GM19025 (cell line): ENCODE measurements around the gene METTL5.
"Not testable (repeated sequence)": the region's sequence is repeated elsewhere in the genome, so short reads cannot be mapped to it uniquely, and the experiment has no call there.

Experiments used
- ATAC-seq: cut with Tn5 transposase; IDR thresholded peaks from one replicate; pipeline ENCODE4 v1.9.1; 2021; ENCODE audit warnings: mild to moderate bottlenecking, low read depth, moderate library complexity; ENCODE audit not compliant: unreplicated experiment

METTL5 gene

GRCh38 chr2:169838743-169839489, 14.2 kb upstream of the METTL5 start:
- no peak for ATAC-seq

GRCh38 chr2:169834401-169834800, 9.7 kb upstream of the METTL5 start:
- ATAC-seq, result no peak

GRCh38 chr2:169828141-169828811, 3.6 kb upstream of the METTL5 start:
- no peak for ATAC-seq

- ATAC-seq, result peak; percentile 80
Observed at GRCh38 chr2:169827272-169828140, 2.8 kb upstream of the METTL5 start, which contains the start of gene UBR3. Gene UBR3 (plus strand): TSS chr2:169827454. CDS start chr2:169827508, 54 bp downstream.

- no peak for ATAC-seq
Observed at GRCh38 chr2:169823996-169824372, 721 bp downstream of the METTL5 start.

- ATAC-seq, result no peak
Observed at GRCh38 chr2:169822785-169823392, 1.8 kb downstream of the METTL5 start.

- ATAC-seq, result no peak
Observed at GRCh38 chr2:169822036-169822435, 2.7 kb downstream of the METTL5 start.

GRCh38 chr2:169820101-169820500, 4.6 kb downstream of the METTL5 start:
- not testable (repeated sequence) for ATAC-seq

GRCh38 chr2:169819106-169819505, 5.6 kb downstream of the METTL5 start:
- ATAC-seq, result no peak

GRCh38 chr2:169818241-169818640, 6.5 kb downstream of the METTL5 start:
- ATAC-seq, result no peak

GRCh38 chr2:169817369-169817768, 7.3 kb downstream of the METTL5 start:
- not testable (repeated sequence) for ATAC-seq

GRCh38 chr2:169816961-169817360, 7.7 kb downstream of the METTL5 start:
- not testable (repeated sequence) for ATAC-seq

GRCh38 chr2:169815849-169816248, 8.9 kb downstream of the METTL5 start:
- ATAC-seq, result no peak

GRCh38 chr2:169808221-169808620, 16.5 kb downstream of the METTL5 start:
- ATAC-seq, result no peak

GRCh38 chr2:169806586-169806985, 18.1 kb downstream of the METTL5 start:
- ATAC-seq, result no peak

GRCh38 chr2:169803480-169803879, 21.2 kb downstream of the METTL5 start:
- no peak for ATAC-seq

- ATAC-seq, result peak; percentile 96
Observed at GRCh38 chr2:169798718-169799592, 25.8 kb downstream of the METTL5 start, which contains the start of gene SSB. Gene SSB (plus strand): TSS chr2:169798871. CDS start chr2:169800961, 2,090 bp downstream.

GRCh38 chr2:169798397-169798717, 26.3 kb downstream of the METTL5 start:
- ATAC-seq, result no peak

- no peak for ATAC-seq
Observed at GRCh38 chr2:169797601-169798000, 27.1 kb downstream of the METTL5 start.

GRCh38 chr2:169796441-169796840, 28.3 kb downstream of the METTL5 start:
- ATAC-seq, result no peak
